Measurements from ENCODE around the gene DPY19L3.
A peak's percentile ranks its signal among the peaks of the same experiment; 100 is the strongest.
"Not testable (repeated sequence)": the region's sequence is repeated elsewhere in the genome, so short reads cannot be mapped to it uniquely, and the experiment has no call there.

The DPY19L3 gene

GRCh38 chr19:32368787-32369186 lies 36.8 kb upstream of the DPY19L3 start:
- Histone ChIP-seq H3K27ac (no peak overlapping the region), H3K27me3 (replicated peaks) (no peaks in the 10 kb centered on the region), H3K4me3 (ENCODE audit: low read depth, low read length) (no peak overlapping the region), H3K36me3 (replicated peaks) (peaks cover 3% of the 10 kb centered on the region)
- no peak for DNase-seq
- in situ Hi-C loops (cut with HindIII; ENCODE audit: low pct_ligation_motif_present, low sequenced_read_pairs), result no loop called here
- TF ChIP-seq, protein P1, sequence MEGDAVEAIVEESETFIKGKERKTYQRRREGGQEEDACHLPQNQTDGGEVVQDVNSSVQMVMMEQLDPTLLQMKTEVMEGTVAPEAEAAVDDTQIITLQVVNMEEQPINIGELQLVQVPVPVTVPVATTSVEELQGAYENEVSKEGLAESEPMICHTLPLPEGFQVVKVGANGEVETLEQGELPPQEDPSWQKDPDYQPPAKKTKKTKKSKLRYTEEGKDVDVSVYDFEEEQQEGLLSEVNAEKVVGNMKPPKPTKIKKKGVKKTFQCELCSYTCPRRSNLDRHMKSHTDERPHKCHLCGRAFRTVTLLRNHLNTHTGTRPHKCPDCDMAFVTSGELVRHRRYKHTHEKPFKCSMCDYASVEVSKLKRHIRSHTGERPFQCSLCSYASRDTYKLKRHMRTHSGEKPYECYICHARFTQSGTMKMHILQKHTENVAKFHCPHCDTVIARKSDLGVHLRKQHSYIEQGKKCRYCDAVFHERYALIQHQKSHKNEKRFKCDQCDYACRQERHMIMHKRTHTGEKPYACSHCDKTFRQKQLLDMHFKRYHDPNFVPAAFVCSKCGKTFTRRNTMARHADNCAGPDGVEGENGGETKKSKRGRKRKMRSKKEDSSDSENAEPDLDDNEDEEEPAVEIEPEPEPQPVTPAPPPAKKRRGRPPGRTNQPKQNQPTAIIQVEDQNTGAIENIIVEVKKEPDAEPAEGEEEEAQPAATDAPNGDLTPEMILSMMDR (IDR thresholded peaks at IDR 0.05; ENCODE audit: low read depth, low read length, missing control alignments), result no peak

- no peaks in the 10 kb centered on the region for H3K36me3 ChIP-seq (replicated peaks)
- H3K27ac ChIP-seq, result peak overlapping the region; percentile 79
- H3K27me3 ChIP-seq (replicated peaks), result no peaks in the 10 kb centered on the region
- in situ Hi-C loops (cut with HindIII; ENCODE audit: low pct_ligation_motif_present, low sequenced_read_pairs), result no loop called here
- peak overlapping the region; percentile 7 for H3K4me3 ChIP-seq (ENCODE audit: low read depth, low read length)
- peak; percentile 34 for DNase-seq
- TF ChIP-seq, protein P1 (IDR thresholded peaks at IDR 0.05; ENCODE audit: low read depth, low read length, missing control alignments), result no peak
Observed at GRCh38 chr19:32372726-32373517, 32.6 kb upstream of the DPY19L3 start.

- peak; percentile 100 for DNase-seq
- Histone ChIP-seq H3K36me3 (replicated peaks) (peaks cover 1% of the 10 kb centered on the region), H3K27ac (peak overlapping the region; percentile 79), H3K4me3 (ENCODE audit: low read depth, low read length) (peak overlapping the region; percentile 7), H3K27me3 (replicated peaks) (no peaks in the 10 kb centered on the region)
- TF ChIP-seq, protein P1 (IDR thresholded peaks at IDR 0.05; ENCODE audit: low read depth, low read length, missing control alignments), result no peak
- in situ Hi-C loops (cut with HindIII; ENCODE audit: low pct_ligation_motif_present, low sequenced_read_pairs), result no loop called here
Observed at GRCh38 chr19:32373585-32374295, 31.8 kb upstream of the DPY19L3 start.

DNA sequence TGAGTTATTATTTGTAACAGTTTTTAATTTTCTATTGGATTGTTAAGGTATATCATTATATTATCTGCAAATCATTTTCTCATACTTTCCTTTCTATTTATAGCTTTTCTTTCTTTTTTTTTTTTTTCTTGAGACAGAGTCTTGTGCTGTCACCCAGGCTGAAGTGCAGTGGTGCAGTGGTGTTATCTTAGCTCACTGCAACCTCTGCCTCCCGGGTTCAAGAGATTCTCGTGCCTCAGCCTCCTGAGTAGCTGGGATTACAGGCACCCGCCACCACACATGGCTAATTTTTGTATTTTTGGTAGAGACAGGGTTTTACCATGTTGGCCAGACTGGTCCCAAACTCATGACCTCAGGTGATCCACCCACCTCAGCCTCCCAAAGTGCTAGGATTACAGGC lies 31.2 kb upstream of the DPY19L3 start:
- DNase-seq; H3K36me3 ChIP-seq (replicated peaks); H3K4me3 ChIP-seq (ENCODE audit: low read depth, low read length); H3K27me3 ChIP-seq (replicated peaks); in situ Hi-C loops (cut with HindIII; ENCODE audit: low pct_ligation_motif_present, low sequenced_read_pairs): not testable (repeated sequence)
- peak overlapping the region; percentile 70 for H3K27ac ChIP-seq

GRCh38 chr19:32377088-32377487 lies 28.5 kb upstream of the DPY19L3 start:
- H3K27me3 ChIP-seq (replicated peaks); H3K4me3 ChIP-seq (ENCODE audit: low read depth, low read length); DNase-seq; in situ Hi-C loops (cut with HindIII; ENCODE audit: low pct_ligation_motif_present, low sequenced_read_pairs); H3K27ac ChIP-seq: not testable (repeated sequence)
- TF ChIP-seq, protein P1 (IDR thresholded peaks at IDR 0.05; ENCODE audit: low read depth, low read length, missing control alignments), result peak; percentile 53
- H3K36me3 ChIP-seq (replicated peaks), result peaks cover 11% of the 10 kb centered on the region

DNA sequence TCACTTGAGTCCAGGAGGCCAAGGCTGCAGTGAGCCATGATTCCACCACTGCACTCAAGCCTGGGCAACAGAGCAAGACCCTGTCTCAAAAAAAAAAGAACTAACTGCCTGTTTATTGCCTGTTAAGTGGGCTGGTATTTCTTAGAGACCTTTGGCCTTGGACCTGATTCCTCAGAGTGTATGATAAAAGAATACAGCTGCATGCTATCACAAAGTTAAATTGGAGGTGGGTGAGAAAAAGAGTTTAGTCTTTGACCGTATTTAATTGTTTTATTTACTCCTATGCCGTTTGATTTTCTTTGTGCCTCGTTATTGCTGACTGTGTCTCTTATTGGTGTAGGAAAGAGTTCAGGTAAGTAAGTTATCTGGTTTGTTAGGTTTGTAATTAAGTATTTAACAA lies 25.3 kb upstream of the DPY19L3 start:
- H3K4me3 ChIP-seq (ENCODE audit: low read depth, low read length), result no peak overlapping the region
- peaks cover 24% of the 10 kb centered on the region for H3K36me3 ChIP-seq (replicated peaks)
- no peak for DNase-seq
- in situ Hi-C loops (cut with HindIII; ENCODE audit: low pct_ligation_motif_present, low sequenced_read_pairs), result no loop called here
- no peak overlapping the region for H3K27ac ChIP-seq
- H3K27me3 ChIP-seq (replicated peaks), result no peaks in the 10 kb centered on the region
- TF ChIP-seq, protein P1 (IDR thresholded peaks at IDR 0.05; ENCODE audit: low read depth, low read length, missing control alignments), result no peak

Measured in brain microvascular endothelial cell (primary cell).